ENCODE results near the gene CCDC34. TPM values are rescaled to one million over a fixed set of nuclear protein-coding genes. Genes with fewer than 3 reads are reported as not detected.

Gene CCDC34
- 10.4 and 10.6 TPM in 2 replicates for total RNA-seq

GRCh38 chr11:27362749-27363575, at the start of gene CCDC34:
Gene CCDC34, minus strand, starts transcription at chr11:27363215. Its CDS starts 21 bp downstream, at chr11:27363194.
- peak within 1 kb of the TSS; percentile 81 for H3K27ac Mint-ChIP-seq
- no peaks in the 10 kb centered on the region for H3K36me3 Mint-ChIP-seq (ENCODE audit: low read depth)
- H3K4me3 Mint-ChIP-seq = peak within 1 kb of the TSS; percentile 93
- no peaks in the 10 kb centered on the region for H3K9me3 Mint-ChIP-seq
- DNase-seq (ENCODE audit: low spot score) = peak; percentile 86
- H3K4me1 Mint-ChIP-seq (ENCODE audit: low read depth) = peaks cover 32% of the 10 kb centered on the region
- intact Hi-C loops (cut with micrococcal nuclease) = loop anchor here (1.0 to 5.0 kb wide), 4 partner anchors 44 to 744 kb away; partner anchors contain the start of genes KIF18A, LIN7C and METTL15
- H3K27me3 Mint-ChIP-seq (ENCODE audit: insufficient read depth) = peaks cover 6% of the 10 kb centered on the region

- no peak overlapping the region for H3K27ac Mint-ChIP-seq
- no peak overlapping the region for H3K4me3 Mint-ChIP-seq
- no peaks in the 10 kb centered on the region for H3K36me3 Mint-ChIP-seq (ENCODE audit: low read depth)
- intact Hi-C loops (cut with micrococcal nuclease) = no loop called here
- peaks cover 2% of the 10 kb centered on the region for H3K27me3 Mint-ChIP-seq (ENCODE audit: insufficient read depth)
- H3K4me1 Mint-ChIP-seq (ENCODE audit: low read depth) = no peaks in the 10 kb centered on the region
- DNase-seq (ENCODE audit: low spot score) = no peak
- no peaks in the 10 kb centered on the region for H3K9me3 Mint-ChIP-seq
These were observed 49.2 kb upstream of the CCDC34 start for GRCh38 chr11:27412192-27412691.

GRCh38 chr11:27411328-27411727, 48.3 kb upstream of the CCDC34 start:
- Mint-ChIP-seq H3K4me1 (ENCODE audit: low read depth) (no peaks in the 10 kb centered on the region), H3K9me3 (no peaks in the 10 kb centered on the region), H3K36me3 (ENCODE audit: low read depth) (no peaks in the 10 kb centered on the region), H3K27me3 (ENCODE audit: insufficient read depth) (peaks cover 2% of the 10 kb centered on the region), H3K4me3 (no peak overlapping the region), H3K27ac (no peak overlapping the region)
- no peak for DNase-seq (ENCODE audit: low spot score)
- intact Hi-C loops (cut with micrococcal nuclease) = no loop called here

GRCh38 chr11:27410272-27410671, 47.3 kb upstream of the CCDC34 start:
- H3K36me3 Mint-ChIP-seq (ENCODE audit: low read depth) = no peaks in the 10 kb centered on the region
- H3K9me3 Mint-ChIP-seq = no peaks in the 10 kb centered on the region
- H3K4me1 Mint-ChIP-seq (ENCODE audit: low read depth) = no peaks in the 10 kb centered on the region
- intact Hi-C loops (cut with micrococcal nuclease) = no loop called here
- no peak for DNase-seq (ENCODE audit: low spot score)
- H3K27me3 Mint-ChIP-seq (ENCODE audit: insufficient read depth) = peaks cover 2% of the 10 kb centered on the region
- no peak overlapping the region for H3K27ac Mint-ChIP-seq
- H3K4me3 Mint-ChIP-seq = no peak overlapping the region

- H3K36me3 Mint-ChIP-seq (ENCODE audit: low read depth) = no peaks in the 10 kb centered on the region
- no peaks in the 10 kb centered on the region for H3K4me1 Mint-ChIP-seq (ENCODE audit: low read depth)
- intact Hi-C loops (cut with micrococcal nuclease) = no loop called here
- peaks cover 2% of the 10 kb centered on the region for H3K27me3 Mint-ChIP-seq (ENCODE audit: insufficient read depth)
- no peaks in the 10 kb centered on the region for H3K9me3 Mint-ChIP-seq
- no peak overlapping the region for H3K4me3 Mint-ChIP-seq
- H3K27ac Mint-ChIP-seq = no peak overlapping the region
- no peak for DNase-seq (ENCODE audit: low spot score)
These were observed 46.7 kb upstream of the CCDC34 start for GRCh38 chr11:27409742-27410141.

GRCh38 chr11:27409049-27409448, 46.0 kb upstream of the CCDC34 start:
- intact Hi-C loops (cut with micrococcal nuclease) = no loop called here
- Mint-ChIP-seq H3K27ac (no peak overlapping the region), H3K4me3 (no peak overlapping the region), H3K4me1 (ENCODE audit: low read depth) (no peaks in the 10 kb centered on the region), H3K36me3 (ENCODE audit: low read depth) (no peaks in the 10 kb centered on the region), H3K9me3 (no peaks in the 10 kb centered on the region), H3K27me3 (ENCODE audit: insufficient read depth) (peaks cover 3% of the 10 kb centered on the region)
- no peak for DNase-seq (ENCODE audit: low spot score)

- H3K9me3 Mint-ChIP-seq = no peaks in the 10 kb centered on the region
- intact Hi-C loops (cut with micrococcal nuclease) = no loop called here
- no peak for DNase-seq (ENCODE audit: low spot score)
- H3K4me1 Mint-ChIP-seq (ENCODE audit: low read depth) = no peaks in the 10 kb centered on the region
- no peak overlapping the region for H3K4me3 Mint-ChIP-seq
- peaks cover 3% of the 10 kb centered on the region for H3K27me3 Mint-ChIP-seq (ENCODE audit: insufficient read depth)
- H3K27ac Mint-ChIP-seq = no peak overlapping the region
- H3K36me3 Mint-ChIP-seq (ENCODE audit: low read depth) = no peaks in the 10 kb centered on the region
These were observed 45.3 kb upstream of the CCDC34 start for GRCh38 chr11:27408246-27408800.

GRCh38 chr11:27406498-27407354, 43.7 kb upstream of the CCDC34 start:
- Mint-ChIP-seq H3K9me3 (no peaks in the 10 kb centered on the region), H3K4me1 (ENCODE audit: low read depth) (no peaks in the 10 kb centered on the region), H3K36me3 (ENCODE audit: low read depth) (no peaks in the 10 kb centered on the region), H3K27ac (no peak overlapping the region), H3K27me3 (ENCODE audit: insufficient read depth) (peaks cover 3% of the 10 kb centered on the region), H3K4me3 (no peak overlapping the region)
- intact Hi-C loops (cut with micrococcal nuclease) = no loop called here
- DNase-seq (ENCODE audit: low spot score) = no peak

GRCh38 chr11:27405134-27405533, 42.1 kb upstream of the CCDC34 start:
- no peak overlapping the region for H3K4me3 Mint-ChIP-seq
- H3K4me1 Mint-ChIP-seq (ENCODE audit: low read depth) = no peaks in the 10 kb centered on the region
- H3K27ac Mint-ChIP-seq = no peak overlapping the region
- H3K9me3 Mint-ChIP-seq = no peaks in the 10 kb centered on the region
- intact Hi-C loops (cut with micrococcal nuclease) = no loop called here
- peaks cover 3% of the 10 kb centered on the region for H3K27me3 Mint-ChIP-seq (ENCODE audit: insufficient read depth)
- DNase-seq (ENCODE audit: low spot score) = no peak
- H3K36me3 Mint-ChIP-seq (ENCODE audit: low read depth) = no peaks in the 10 kb centered on the region

GRCh38 chr11:27404427-27404826, 41.4 kb upstream of the CCDC34 start:
- Mint-ChIP-seq H3K27me3 (ENCODE audit: insufficient read depth) (peaks cover 3% of the 10 kb centered on the region), H3K36me3 (ENCODE audit: low read depth) (no peaks in the 10 kb centered on the region), H3K27ac (no peak overlapping the region), H3K4me1 (ENCODE audit: low read depth) (no peaks in the 10 kb centered on the region), H3K4me3 (no peak overlapping the region), H3K9me3 (no peaks in the 10 kb centered on the region)
- intact Hi-C loops (cut with micrococcal nuclease) = no loop called here
- DNase-seq (ENCODE audit: low spot score) = no peak

- peaks cover 3% of the 10 kb centered on the region for H3K27me3 Mint-ChIP-seq (ENCODE audit: insufficient read depth)
- H3K36me3 Mint-ChIP-seq (ENCODE audit: low read depth) = no peaks in the 10 kb centered on the region
These were observed 40.2 kb upstream of the CCDC34 start for GRCh38 chr11:27403195-27403594.

GRCh38 chr11:27402450-27402849, 39.4 kb upstream of the CCDC34 start:
- Mint-ChIP-seq H3K36me3 (ENCODE audit: low read depth) (no peaks in the 10 kb centered on the region), H3K4me1 (ENCODE audit: low read depth) (no peaks in the 10 kb centered on the region), H3K4me3 (no peak overlapping the region), H3K27me3 (ENCODE audit: insufficient read depth) (peaks cover 3% of the 10 kb centered on the region), H3K27ac (no peak overlapping the region), H3K9me3 (no peaks in the 10 kb centered on the region)
- no peak for DNase-seq (ENCODE audit: low spot score)
- intact Hi-C loops (cut with micrococcal nuclease) = no loop called here

More at GRCh38 chr11:27403195-27403594, 40.2 kb upstream of the CCDC34 start:
- Mint-ChIP-seq H3K4me3 (no peak overlapping the region), H3K9me3 (no peaks in the 10 kb centered on the region), H3K4me1 (ENCODE audit: low read depth) (no peaks in the 10 kb centered on the region), H3K27ac (no peak overlapping the region)
- DNase-seq (ENCODE audit: low spot score) = no peak
- intact Hi-C loops (cut with micrococcal nuclease) = no loop called here

Measured in activated T-helper 1 cell treated with anti-CD3 and anti-CD28 coated beads, Interleukin-12 subunit alpha, Interleukin-12 subunit beta, Interleukin-2, Interleukin-4 antibody, amounts not matched to agents 30 ng/mL and 10 ng/mL and 1 ng/mL, durations not matched to agents 14 hours and 24 hours and 36 hours (primary cell).